PC-9 (cell line): ENCODE measurements around the gene ANKFN1. TPM values are rescaled to one million over a fixed set of nuclear protein-coding genes. Genes with fewer than 3 reads are reported as not detected.

ENCODE experiments used
- BruUV-seq: library from RNA; stranded (reverse); fragments of 400-500 nt; replicated peaks from 2 replicates; lab custom pipeline; 2021; lab: Mats Ljungman, UMichigan
- CTCF ChIA-PET: fragments of 300-600 bp; sonication (Branson Sonifier 250); formaldehyde crosslinking; loops from one replicate; lab custom pipeline; 2022; ENCODE audit warnings: antibody characterized with exemption; lab: Charles Lee
- POLR2A ChIA-PET: fragments of 300-600 bp; sonication (Branson Sonifier 250); formaldehyde crosslinking; loops from one replicate; lab custom pipeline; 2022; ENCODE audit warnings: antibody characterized with exemption; ENCODE audit not compliant: unreplicated experiment; lab: Charles Lee
- DNase-seq, 2 experiments: peaks; one replicate each; pipeline versions ENCODE4 v3.0.0 to v3.0.0-alpha.2; 2015 to 2022; ENCODE audit warnings: mixed read lengths in 1 of 2
- H2AFZ ChIP-seq: fragments of 200-600 bp; sonication (generic); 2 replicates; pipeline ENCODE4 v1.8.1; 2017; ENCODE audit warnings: antibody characterized with exemption
- H3F3A ChIP-seq: fragments of 200-600 bp; sonication (generic); 2 replicates; pipeline ENCODE4 v1.8.1; 2017; ENCODE audit warnings: antibody characterized with exemption, mild to moderate bottlenecking, low read depth; ENCODE audit not compliant: insufficient read depth
- H3K27ac ChIP-seq: fragments of 200-600 bp; sonication (generic); 2 replicates; pipeline ENCODE4 v1.6.1; 2016; ENCODE audit warnings: mixed run types
- H3K27me3 ChIP-seq: fragments of 200-600 bp; sonication (generic); 2 replicates; pipeline ENCODE4 v1.6.1; 2016; ENCODE audit warnings: low read depth, mixed run types; ENCODE audit not compliant: insufficient read depth
- H3K36me3 ChIP-seq: fragments of 200-600 bp; sonication (generic); 2 replicates; pipeline ENCODE4 v1.6.1; 2016; ENCODE audit warnings: low read depth, mixed run types
- H3K4me1 ChIP-seq: fragments of 200-600 bp; sonication (generic); replicated peaks from 2 replicates; pipeline ENCODE4 v1.6.1; 2016; ENCODE audit warnings: mixed run types; ENCODE audit not compliant: insufficient read depth
- H3K4me2 ChIP-seq: fragments of 200-600 bp; sonication (generic); 2 replicates; pipeline ENCODE4 v1.6.1; 2017; ENCODE audit warnings: mixed run types
- H3K4me3 ChIP-seq: fragments of 200-600 bp; sonication (generic); 2 replicates; pipeline ENCODE4 v1.6.1; 2016; ENCODE audit warnings: mixed run types
- H3K79me2 ChIP-seq: fragments of 200-600 bp; sonication (generic); 2 replicates; pipeline ENCODE4 v1.6.1; 2017; ENCODE audit warnings: low read depth, mixed run types
- H3K9me2 ChIP-seq: fragments of 200-600 bp; sonication (generic); 2 replicates; pipeline ENCODE4 v1.8.1; 2017; ENCODE audit warnings: mild to moderate bottlenecking; ENCODE audit not compliant: insufficient read depth
- H3K9me3 ChIP-seq: fragments of 200-600 bp; sonication (generic); 2 replicates; pipeline ENCODE4 v1.8.1; 2016; ENCODE audit warnings: low read depth; ENCODE audit not compliant: insufficient read depth
- H4K20me1 ChIP-seq: fragments of 200-600 bp; sonication (generic); 2 replicates; pipeline ENCODE4 v1.8.1; 2017; ENCODE audit not compliant: insufficient read depth
- CTCF ChIP-seq: fragments of 200-600 bp; sonication (generic); conservative IDR thresholded peaks from 2 replicates; pipeline ENCODE4 v1.6.1; 2017; ENCODE audit warnings: mixed run types, antibody characterized with exemption, mild to moderate bottlenecking, moderate library complexity
- EZH2 ChIP-seq: fragments of 200-600 bp; sonication (generic); IDR thresholded peaks from 2 replicates; pipeline ENCODE4 v1.8.0; 2017; ENCODE audit warnings: antibody characterized with exemption, low read depth
- intact Hi-C: fragments of 100-400 bp; cut with micrococcal nuclease; formaldehyde crosslinking; loops from one replicate; pipeline ENCODE4 v1.10.0; 2022; ENCODE audit not compliant: unreplicated experiment
- total RNA-seq: library from RNA; stranded (reverse); gene quantifications from 2 replicates; pipeline ENCODE4 v1.2.3, GENCODE V29; 2021

ANKFN1 gene
- total RNA-seq, 1 experiment from 2014 or later = not detected

GRCh38 chr17:56445692-56446411 lies 292.6 kb downstream of the ANKFN1 start:
- intact Hi-C loops = no loop called here
- Histone ChIP-seq H3K79me2 (no peaks in the 10 kb centered on the region), H3K4me1 (no peaks in the 10 kb centered on the region), H3F3A (no peaks in the 10 kb centered on the region), H3K9me3 (no peaks in the 10 kb centered on the region; the same call in 1 of the 2 replicates), H2AFZ (no peak overlapping the region), H4K20me1 (no peaks in the 10 kb centered on the region), H3K27me3 (0 out of 2 replicates have a peak, but pooled peaks cover 6% of the 10 kb centered on the region), H3K4me3 (no peak overlapping the region), H3K9me2 (no peaks in the 10 kb centered on the region), H3K27ac (no peak overlapping the region), H3K36me3 (no peaks in the 10 kb centered on the region), H3K4me2 (no peak overlapping the region)
- ChIA-PET POLR2A (no interaction called here), CTCF (no interaction called here)
- DNase-seq = no peak
- no TSS peak for BruUV-seq
- no peak for TF ChIP-seq CTCF
- TF ChIP-seq EZH2 = no peak

GRCh38 chr17:56447171-56447570 lies 293.9 kb downstream of the ANKFN1 start:
- no peaks in the 10 kb centered on the region for H3K9me3 ChIP-seq
- TF ChIP-seq CTCF = no peak
- TF ChIP-seq EZH2 = no peak
- no peak overlapping the region for H3K4me3 ChIP-seq
- DNase-seq = no peak
- 0 out of 2 replicates have a peak, but pooled peaks cover 6% of the 10 kb centered on the region for H3K27me3 ChIP-seq
- no peaks in the 10 kb centered on the region for H3F3A ChIP-seq
- H3K4me2 ChIP-seq = no peak overlapping the region
- H2AFZ ChIP-seq = no peak overlapping the region
- no peaks in the 10 kb centered on the region for H3K9me2 ChIP-seq
- H3K79me2 ChIP-seq = no peaks in the 10 kb centered on the region
- intact Hi-C loops = no loop called here
- H3K36me3 ChIP-seq = no peaks in the 10 kb centered on the region
- H3K4me1 ChIP-seq = no peaks in the 10 kb centered on the region
- no peak overlapping the region for H3K27ac ChIP-seq
- CTCF ChIA-PET = no interaction called here
- POLR2A ChIA-PET = no interaction called here
- no TSS peak for BruUV-seq
- no peaks in the 10 kb centered on the region; the same call in 1 of the 2 replicates for H4K20me1 ChIP-seq

GRCh38 chr17:56448371-56448770 lies 295.1 kb downstream of the ANKFN1 start:
- no peaks in the 10 kb centered on the region for H3K4me1 ChIP-seq
- no peak for DNase-seq
- BruUV-seq = no TSS peak
- H3K79me2 ChIP-seq = no peaks in the 10 kb centered on the region
- no peaks in the 10 kb centered on the region for H3K36me3 ChIP-seq
- TF ChIP-seq EZH2 (no peak), CTCF (no peak)
- peaks cover 6% of the 10 kb centered on the region; the same call in 1 of the 2 replicates for H3K27me3 ChIP-seq
- H3K9me3 ChIP-seq = no peaks in the 10 kb centered on the region
- intact Hi-C loops = no loop called here
- ChIA-PET POLR2A (no interaction called here), CTCF (no interaction called here)
- no peaks in the 10 kb centered on the region for H3F3A ChIP-seq
- H4K20me1 ChIP-seq = no peaks in the 10 kb centered on the region; the same call in 1 of the 2 replicates
- H3K27ac ChIP-seq = no peak overlapping the region
- no peak overlapping the region for H3K4me3 ChIP-seq
- H3K4me2 ChIP-seq = no peak overlapping the region
- no peak overlapping the region for H2AFZ ChIP-seq
- no peaks in the 10 kb centered on the region for H3K9me2 ChIP-seq
